HepG2 (cell line): ENCODE data around the gene ARL16. TPM values are rescaled to one million over a fixed set of nuclear protein-coding genes. Genes with fewer than 3 reads are reported as not detected.
A peak's percentile ranks its signal among the peaks of the same experiment; 100 is the strongest.

Source experiments
- E2F2 ChIP-seq: sonication (generic); formaldehyde crosslinking; IDR thresholded peaks from 2 replicates; pipeline ENCODE4 v1.4.0; 2020; ENCODE audit warnings: missing genetic modification reagents, borderline replicate concordance
- GMEB1 ChIP-seq: sonication (generic); formaldehyde crosslinking; IDR thresholded peaks from 2 replicates; pipeline ENCODE4 v1.5.1; 2020; ENCODE audit warnings: missing genetic modification reagents, mild to moderate bottlenecking, borderline replicate concordance
- MXD1 ChIP-seq: sonication (generic); formaldehyde crosslinking; IDR thresholded peaks from 2 replicates; pipeline ENCODE4 v1.4.0; 2020; ENCODE audit warnings: mild to moderate bottlenecking, missing genetic modification reagents
- MXD3 ChIP-seq: IDR thresholded peaks from 2 replicates; pipeline ENCODE4 v1.6.1; 2016; ENCODE audit warnings: mild to moderate bottlenecking, missing biosample characterization, missing genetic modification reagents
- NFRKB ChIP-seq: fragments of 450-650 bp; IDR thresholded peaks from 2 replicates; pipeline ENCODE4 v1.6.1; 2017
- ONECUT2 ChIP-seq: sonication (generic); formaldehyde crosslinking; IDR thresholded peaks from 2 replicates; pipeline ENCODE4 v1.4.0; 2020; ENCODE audit warnings: missing genetic modification reagents
- TFDP2 ChIP-seq: sonication (generic); formaldehyde crosslinking; IDR thresholded peaks from 2 replicates; pipeline ENCODE4 v1.4.0; 2020; ENCODE audit warnings: missing genetic modification reagents
- ZBTB26 ChIP-seq: IDR thresholded peaks from 2 replicates; pipeline ENCODE4 v1.6.1; 2016; ENCODE audit warnings: missing compliant biosample characterization, missing genetic modification reagents, borderline replicate concordance
- ZBTB7A ChIP-seq: sonication (generic); formaldehyde crosslinking; IDR thresholded peaks from 2 replicates; pipeline ENCODE4 v1.8.0; 2022; ENCODE audit warnings: mild to moderate bottlenecking, missing genetic modification reagents
- ZNF597 ChIP-seq: sonication (generic); formaldehyde crosslinking; IDR thresholded peaks from 2 replicates; pipeline ENCODE4 v1.5.0; 2020; ENCODE audit warnings: missing genetic modification reagents
- ZNF780A ChIP-seq: sonication (generic); formaldehyde crosslinking; IDR thresholded peaks from 2 replicates; pipeline ENCODE4 v1.8.0; 2022; ENCODE audit warnings: mild to moderate bottlenecking, missing genetic modification reagents, moderate library complexity
- polyA plus RNA-seq, 8 experiments: library from polyadenylated mRNA; depleted of rRNA in 3 of 8; stranded (reverse) in 7 of 8; unstranded in 1 of 8; fragments of >200 nt; fragmentation: Illumina TruSeq in 4 of 8; extraction: Trizol in 4 of 8; gene quantifications; 2 replicates each; pipeline versions ENCODE4 v1.2.1 to v1.2.3, GENCODE V29; 2011 to 2016; ENCODE audit warnings: low read depth in 4 of 8, missing spikeins in 1 of 8, mixed read lengths in 1 of 8; ENCODE audit not compliant: insufficient read depth in 1 of 8
- total RNA-seq, 5 experiments: library from RNA; depleted of rRNA; stranded (reverse); fragments of >200 nt; fragmentation: Illumina TruSeq; extraction: Trizol; gene quantifications; 2 replicates each; pipeline ENCODE4 v1.2.3, GENCODE V29; 2016; ENCODE audit warnings: low read depth in 1 of 5

The ARL16 gene
- total and polyA plus RNA-seq, 2 of the 13 experiments (the other 11 are each of a cell fraction or from before 2014, with no cell fraction given), result 20.8 to 30.8 TPM

GRCh38 chr17:81701288-81702071 lies 17.9 kb upstream of the ARL16 start (continued):
- no peak for TF ChIP-seq ZNF780A
- TF ChIP-seq MXD3, result 0 out of 2 replicates have a peak, but pooled peaks have one; percentile 8
- TF ChIP-seq E2F2 (CRISPR knock-in tag), result no peak; the same call in 1 of the 2 replicates
- TF ChIP-seq MXD1 (CRISPR knock-in tag), result peak; percentile 68
- no peak for TF ChIP-seq ONECUT2
- no peak for TF ChIP-seq TFDP2 (CRISPR knock-in tag)
- TF ChIP-seq ZBTB26 (CRISPR knock-in tag), result no peak
- no peak for TF ChIP-seq ZBTB7A (CRISPR knock-in tag)
- TF ChIP-seq NFRKB, result no peak
- no peak for TF ChIP-seq GMEB1 (CRISPR knock-in tag)
- no peak for TF ChIP-seq ZNF597 (CRISPR knock-in tag)
